Right lobe of liver (tissue), 6 donors: ENCODE results near the gene KPNB1. TPM values are rescaled to one million over a fixed set of nuclear protein-coding genes. Genes with fewer than 3 reads are reported as not detected.

Source experiments
- ATAC-seq, 4 donors: fragments of 200-7000 bp; cut with Tn5 transposase; one replicate each; pipeline ENCODE4 v1.9.1; 2020; ENCODE audit warnings: mild to moderate bottlenecking in 4 of 4, moderate library complexity in 4 of 4
- DNase-seq, 3 donors: peaks; one replicate each; pipeline ENCODE4 v3.0.0-alpha.2; 2020
- H3K27ac ChIP-seq, 3 donors: fragments of 200-600 bp; one replicate each; pipeline ENCODE4 v1.8.0; 2022
- H3K27me3 ChIP-seq, 2 donors: fragments of 200-600 bp; one replicate each; pipeline ENCODE4 v1.8.0; 2022
- H3K36me3 ChIP-seq, 4 donors: fragments of 200-600 bp; sonication (generic) in 1 of 4; one replicate each; pipeline versions ENCODE4 v1.5.1 to v1.8.0; 2017 to 2022; ENCODE audit warnings: control low read depth in 1 of 4
- H3K4me1 ChIP-seq, 4 donors: fragments of 200-600 bp; sonication (generic) in 1 of 4; one replicate each; pipeline versions ENCODE4 v1.5.1 to v1.8.0; 2017 to 2022; ENCODE audit warnings: control low read depth in 1 of 4
- H3K4me3 ChIP-seq, 3 donors: fragments of 200-600 bp; one replicate each; pipeline ENCODE4 v1.8.0; 2022
- H3K9me3 ChIP-seq, 4 donors: fragments of 200-600 bp; sonication (generic) in 1 of 4; one replicate each; pipeline versions ENCODE4 v1.5.1 to v1.8.0; 2017 to 2022; ENCODE audit warnings: control low read depth in 1 of 4
- POLR2A ChIP-seq: fragments of 450-650 bp; IDR thresholded peaks from one replicate; pipeline ENCODE4 v1.6.1; 2017; ENCODE audit warnings: antibody characterized with exemption, mild to moderate bottlenecking
- WGBS: methylation state at CpG from one replicate; pipeline ENCODE4 v1.1.6; 2018; ENCODE audit warnings: low coverage, low lambda C conversion rate; ENCODE audit not compliant: insufficient coverage; ENCODE audit errors: missing lambda C conversion rate; 5-methylcytosine and 5-hydroxymethylcytosine counted together
- intact Hi-C, 2 donors: fragments of 100-400 bp; cut with DNase I; formaldehyde crosslinking; loops; one replicate each; pipeline versions ENCODE4 v1.11.2 to v1.14.1; 2022
- total RNA-seq, 6 experiments: library from RNA; depleted of rRNA in 2 of 6; stranded (reverse); fragments of >200 nt in 2 of 6; fragmentation: NEBNext Ultra II Directional in 3 of 6; extraction: Animal tissue kit (Norgen Biotek cat#: 25700) in 3 of 6; gene quantifications; one replicate each; pipeline versions ENCODE4 v1.1.0 to v1.2.4, GENCODE V29; 2016 to 2023
- TF ChIP-seq, protein P1 (sequence below), 4 donors: fragments of 200-600 bp in 3 of 4; fragments of 450-650 bp in 1 of 4; IDR thresholded peaks; one replicate each; pipeline versions ENCODE4 v1.5.1 to v1.8.0; 2016 to 2022; ENCODE audit warnings: antibody characterized with exemption in 4 of 4, mild to moderate bottlenecking in 2 of 4
- donor health status: DM: no; HTN: yes; CAD: no.
- donor health status: DM: no; HTN: no; CAD: no.
- donor health status: DM: no; HTN: no; CAD: no.
- donor health status: DM: no; HTN: yes; CAD: no.
- donor health status: DM: no; HTN: yes; CAD: no.

The KPNB1 gene
- total RNA-seq, 6 experiments from 2014 or later, result 80.8 to 104 (median 94.5) TPM

DNA sequence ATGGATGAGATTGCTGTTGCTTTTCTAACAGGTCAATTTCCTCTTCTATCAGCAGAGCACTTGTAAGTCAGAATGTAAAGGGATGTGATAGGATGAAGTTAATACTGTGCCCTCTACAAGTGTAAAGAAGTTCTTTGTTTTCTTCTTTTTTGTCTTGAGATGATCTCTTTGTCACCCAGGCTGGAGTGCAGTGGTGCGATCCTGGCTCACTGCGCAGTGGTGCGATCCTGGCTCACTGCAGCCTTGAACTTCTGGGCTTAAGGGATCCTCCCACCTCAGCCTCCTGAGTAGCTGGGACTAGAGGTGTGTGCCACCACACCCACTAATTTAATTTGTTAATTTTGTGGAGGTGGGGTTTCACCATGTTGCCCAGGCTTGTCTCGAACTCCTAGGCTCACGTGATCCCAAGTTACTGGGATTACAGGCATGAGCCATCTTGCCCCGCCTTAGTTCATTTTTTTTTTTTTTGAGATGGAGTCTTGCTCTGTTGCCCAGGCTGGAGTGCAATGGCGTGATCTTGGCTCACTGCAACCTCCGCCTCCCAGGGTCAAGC, 21.6 kb upstream of the KPNB1 start:
- intact Hi-C loops, result loop anchor here in 1 of 2 donors (10.0 kb wide), 1 partner anchor 403 kb away; no protein-coding TSS in a partner anchor
- Histone ChIP-seq H3K27ac (no peak overlapping the region), H3K36me3 (peaks cover 0 to 9% (median under 1%) of the 10 kb centered on the region in 4 donors), H3K27me3 (no peaks in the 10 kb centered on the region), H3K4me1 (peaks cover 0 to 16% (median 0%) of the 10 kb centered on the region in 4 donors), H3K4me3 (no peak overlapping the region), H3K9me3 (no peaks in the 10 kb centered on the region)
- TF ChIP-seq, protein P1, sequence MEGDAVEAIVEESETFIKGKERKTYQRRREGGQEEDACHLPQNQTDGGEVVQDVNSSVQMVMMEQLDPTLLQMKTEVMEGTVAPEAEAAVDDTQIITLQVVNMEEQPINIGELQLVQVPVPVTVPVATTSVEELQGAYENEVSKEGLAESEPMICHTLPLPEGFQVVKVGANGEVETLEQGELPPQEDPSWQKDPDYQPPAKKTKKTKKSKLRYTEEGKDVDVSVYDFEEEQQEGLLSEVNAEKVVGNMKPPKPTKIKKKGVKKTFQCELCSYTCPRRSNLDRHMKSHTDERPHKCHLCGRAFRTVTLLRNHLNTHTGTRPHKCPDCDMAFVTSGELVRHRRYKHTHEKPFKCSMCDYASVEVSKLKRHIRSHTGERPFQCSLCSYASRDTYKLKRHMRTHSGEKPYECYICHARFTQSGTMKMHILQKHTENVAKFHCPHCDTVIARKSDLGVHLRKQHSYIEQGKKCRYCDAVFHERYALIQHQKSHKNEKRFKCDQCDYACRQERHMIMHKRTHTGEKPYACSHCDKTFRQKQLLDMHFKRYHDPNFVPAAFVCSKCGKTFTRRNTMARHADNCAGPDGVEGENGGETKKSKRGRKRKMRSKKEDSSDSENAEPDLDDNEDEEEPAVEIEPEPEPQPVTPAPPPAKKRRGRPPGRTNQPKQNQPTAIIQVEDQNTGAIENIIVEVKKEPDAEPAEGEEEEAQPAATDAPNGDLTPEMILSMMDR (IDR thresholded peaks at IDR 0.05), result no peak
- WGBS, result 94% methylated on average over 6 of the region's 8 CpGs
- ATAC-seq, result no peak
- no peak for DNase-seq

- Histone ChIP-seq H3K4me1 (peaks cover 0 to 2% (median 0%) of the 10 kb centered on the region in 4 donors), H3K27ac (no peak overlapping the region), H3K4me3 (no peak overlapping the region), H3K9me3 (no peaks in the 10 kb centered on the region), H3K27me3 (no peaks in the 10 kb centered on the region), H3K36me3 (peaks cover 0 to 3% (median 0%) of the 10 kb centered on the region in 4 donors)
- intact Hi-C loops, result loop anchor here in 1 of 2 donors (10.0 kb wide), 1 partner anchor 405 kb away; no protein-coding TSS in a partner anchor
- TF ChIP-seq POLR2A, result no peak
- TF ChIP-seq, protein P1 (IDR thresholded peaks at IDR 0.05), result no peak
- DNase-seq (no peak), ATAC-seq (no peak)
- 77% methylated on average over 5 of the region's 5 CpGs for WGBS
Observed at GRCh38 chr17:47629826-47630225, 19.9 kb upstream of the KPNB1 start.

GRCh38 chr17:47630614-47631013, 19.1 kb upstream of the KPNB1 start:
- TF ChIP-seq POLR2A, result no peak
- TF ChIP-seq, protein P1 (IDR thresholded peaks at IDR 0.05), result no peak
- H3K4me3 ChIP-seq, result no peak overlapping the region
- ATAC-seq, result no peak
- H3K27me3 ChIP-seq, result no peaks in the 10 kb centered on the region
- intact Hi-C loops, result no loop called here
- DNase-seq, result no peak
- H3K27ac ChIP-seq, result no peak overlapping the region
- WGBS, result 43% methylated on average over 2 of the region's 2 CpGs
- H3K4me1 ChIP-seq, result no peaks in the 10 kb centered on the region
- no peaks in the 10 kb centered on the region for H3K9me3 ChIP-seq
- H3K36me3 ChIP-seq, result no peaks in the 10 kb centered on the region

- intact Hi-C loops, result no loop called here
- Histone ChIP-seq H3K27me3 (no peaks in the 10 kb centered on the region), H3K9me3 (no peaks in the 10 kb centered on the region), H3K27ac (no peak overlapping the region), H3K4me3 (no peak overlapping the region), H3K4me1 (no peaks in the 10 kb centered on the region), H3K36me3 (no peaks in the 10 kb centered on the region)
- TF ChIP-seq, protein P1 (IDR thresholded peaks at IDR 0.05), result no peak
- no peak for TF ChIP-seq POLR2A
- ATAC-seq, result no peak
- no peak for DNase-seq
- WGBS, result 55% methylated on average over 2 of the region's 3 CpGs
Observed at GRCh38 chr17:47632991-47633390, 16.7 kb upstream of the KPNB1 start.
